Measurements from ENCODE around the gene LIN37. TPM values are rescaled to one million over a fixed set of nuclear protein-coding genes. Genes with fewer than 3 reads are reported as not detected.

LIN37 gene
- total and polyA plus RNA-seq, 2 of the 13 experiments (the other 11 are each of a cell fraction or from before 2014, with no cell fraction given), result 6.3 to 8.7 TPM

- TF ChIP-seq, protein P1, sequence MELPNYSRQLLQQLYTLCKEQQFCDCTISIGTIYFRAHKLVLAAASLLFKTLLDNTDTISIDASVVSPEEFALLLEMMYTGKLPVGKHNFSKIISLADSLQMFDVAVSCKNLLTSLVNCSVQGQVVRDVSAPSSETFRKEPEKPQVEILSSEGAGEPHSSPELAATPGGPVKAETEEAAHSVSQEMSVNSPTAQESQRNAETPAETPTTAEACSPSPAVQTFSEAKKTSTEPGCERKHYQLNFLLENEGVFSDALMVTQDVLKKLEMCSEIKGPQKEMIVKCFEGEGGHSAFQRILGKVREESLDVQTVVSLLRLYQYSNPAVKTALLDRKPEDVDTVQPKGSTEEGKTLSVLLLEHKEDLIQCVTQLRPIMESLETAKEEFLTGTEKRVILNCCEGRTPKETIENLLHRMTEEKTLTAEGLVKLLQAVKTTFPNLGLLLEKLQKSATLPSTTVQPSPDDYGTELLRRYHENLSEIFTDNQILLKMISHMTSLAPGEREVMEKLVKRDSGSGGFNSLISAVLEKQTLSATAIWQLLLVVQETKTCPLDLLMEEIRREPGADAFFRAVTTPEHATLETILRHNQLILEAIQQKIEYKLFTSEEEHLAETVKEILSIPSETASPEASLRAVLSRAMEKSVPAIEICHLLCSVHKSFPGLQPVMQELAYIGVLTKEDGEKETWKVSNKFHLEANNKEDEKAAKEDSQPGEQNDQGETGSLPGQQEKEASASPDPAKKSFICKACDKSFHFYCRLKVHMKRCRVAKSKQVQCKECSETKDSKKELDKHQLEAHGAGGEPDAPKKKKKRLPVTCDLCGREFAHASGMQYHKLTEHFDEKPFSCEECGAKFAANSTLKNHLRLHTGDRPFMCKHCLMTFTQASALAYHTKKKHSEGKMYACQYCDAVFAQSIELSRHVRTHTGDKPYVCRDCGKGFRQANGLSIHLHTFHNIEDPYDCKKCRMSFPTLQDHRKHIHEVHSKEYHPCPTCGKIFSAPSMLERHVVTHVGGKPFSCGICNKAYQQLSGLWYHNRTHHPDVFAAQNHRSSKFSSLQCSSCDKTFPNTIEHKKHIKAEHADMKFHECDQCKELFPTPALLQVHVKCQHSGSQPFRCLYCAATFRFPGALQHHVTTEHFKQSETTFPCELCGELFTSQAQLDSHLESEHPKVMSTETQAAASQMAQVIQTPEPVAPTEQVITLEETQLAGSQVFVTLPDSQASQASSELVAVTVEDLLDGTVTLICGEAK (IDR thresholded peaks at IDR 0.05), result peak; percentile 17; the same call in 1 of the 2 replicates
- TF ChIP-seq, protein P1 (CRISPR knock-in tag; IDR thresholded peaks at IDR 0.05), result peak; percentile 51; the same call in 1 of the 2 replicates
- TF ChIP-seq ZBTB38 (CRISPR knock-in tag; IDR thresholded peaks at IDR 0.05) (0 out of 2 replicates have a peak, but pooled peaks have one; percentile 36), ZNF263 (CRISPR knock-in tag; IDR thresholded peaks at IDR 0.05) (no peak), KDM5B (CRISPR knock-in tag; IDR thresholded peaks at IDR 0.05; ENCODE audit: borderline replicate concordance) (no peak; the same call in 1 of the 2 replicates), ZNF512 (CRISPR knock-in tag; IDR thresholded peaks at IDR 0.05) (no peak), NFATC3 (CRISPR knock-in tag; IDR thresholded peaks at IDR 0.05) (no peak), NR2F1 (CRISPR knock-in tag; IDR thresholded peaks at IDR 0.05) (peak; percentile 66 to 68; a peak in 3 of 4 replicates), ARNT (IDR thresholded peaks at IDR 0.05) (no peak)
- TF ChIP-seq, protein P2, sequence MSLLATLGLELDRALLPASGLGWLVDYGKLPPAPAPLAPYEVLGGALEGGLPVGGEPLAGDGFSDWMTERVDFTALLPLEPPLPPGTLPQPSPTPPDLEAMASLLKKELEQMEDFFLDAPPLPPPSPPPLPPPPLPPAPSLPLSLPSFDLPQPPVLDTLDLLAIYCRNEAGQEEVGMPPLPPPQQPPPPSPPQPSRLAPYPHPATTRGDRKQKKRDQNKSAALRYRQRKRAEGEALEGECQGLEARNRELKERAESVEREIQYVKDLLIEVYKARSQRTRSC (CRISPR knock-in tag; IDR thresholded peaks at IDR 0.05; ENCODE audit: low read depth), result no peak
- TF ChIP-seq, protein P3, sequence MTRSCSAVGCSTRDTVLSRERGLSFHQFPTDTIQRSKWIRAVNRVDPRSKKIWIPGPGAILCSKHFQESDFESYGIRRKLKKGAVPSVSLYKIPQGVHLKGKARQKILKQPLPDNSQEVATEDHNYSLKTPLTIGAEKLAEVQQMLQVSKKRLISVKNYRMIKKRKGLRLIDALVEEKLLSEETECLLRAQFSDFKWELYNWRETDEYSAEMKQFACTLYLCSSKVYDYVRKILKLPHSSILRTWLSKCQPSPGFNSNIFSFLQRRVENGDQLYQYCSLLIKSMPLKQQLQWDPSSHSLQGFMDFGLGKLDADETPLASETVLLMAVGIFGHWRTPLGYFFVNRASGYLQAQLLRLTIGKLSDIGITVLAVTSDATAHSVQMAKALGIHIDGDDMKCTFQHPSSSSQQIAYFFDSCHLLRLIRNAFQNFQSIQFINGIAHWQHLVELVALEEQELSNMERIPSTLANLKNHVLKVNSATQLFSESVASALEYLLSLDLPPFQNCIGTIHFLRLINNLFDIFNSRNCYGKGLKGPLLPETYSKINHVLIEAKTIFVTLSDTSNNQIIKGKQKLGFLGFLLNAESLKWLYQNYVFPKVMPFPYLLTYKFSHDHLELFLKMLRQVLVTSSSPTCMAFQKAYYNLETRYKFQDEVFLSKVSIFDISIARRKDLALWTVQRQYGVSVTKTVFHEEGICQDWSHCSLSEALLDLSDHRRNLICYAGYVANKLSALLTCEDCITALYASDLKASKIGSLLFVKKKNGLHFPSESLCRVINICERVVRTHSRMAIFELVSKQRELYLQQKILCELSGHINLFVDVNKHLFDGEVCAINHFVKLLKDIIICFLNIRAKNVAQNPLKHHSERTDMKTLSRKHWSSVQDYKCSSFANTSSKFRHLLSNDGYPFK (CRISPR knock-in tag; IDR thresholded peaks at IDR 0.05; ENCODE audit: borderline replicate concordance), result peak; percentile 76; the same call in 1 of the 2 replicates
Observed at GRCh38 chr19:35748106-35749020, at the start of gene LIN37 (continued).
